ENCODE results near the gene ZNF534. TPM values are rescaled to one million over a fixed set of nuclear protein-coding genes. Genes with fewer than 3 reads are reported as not detected.

Gene ZNF534
- total and polyA plus RNA-seq, 9 of the 15 experiments (the other 6 are each of a cell fraction or from before 2014, with no cell fraction given), result 0.08 to 0.33 (median 0.22) TPM; not detected in 1

DNA sequence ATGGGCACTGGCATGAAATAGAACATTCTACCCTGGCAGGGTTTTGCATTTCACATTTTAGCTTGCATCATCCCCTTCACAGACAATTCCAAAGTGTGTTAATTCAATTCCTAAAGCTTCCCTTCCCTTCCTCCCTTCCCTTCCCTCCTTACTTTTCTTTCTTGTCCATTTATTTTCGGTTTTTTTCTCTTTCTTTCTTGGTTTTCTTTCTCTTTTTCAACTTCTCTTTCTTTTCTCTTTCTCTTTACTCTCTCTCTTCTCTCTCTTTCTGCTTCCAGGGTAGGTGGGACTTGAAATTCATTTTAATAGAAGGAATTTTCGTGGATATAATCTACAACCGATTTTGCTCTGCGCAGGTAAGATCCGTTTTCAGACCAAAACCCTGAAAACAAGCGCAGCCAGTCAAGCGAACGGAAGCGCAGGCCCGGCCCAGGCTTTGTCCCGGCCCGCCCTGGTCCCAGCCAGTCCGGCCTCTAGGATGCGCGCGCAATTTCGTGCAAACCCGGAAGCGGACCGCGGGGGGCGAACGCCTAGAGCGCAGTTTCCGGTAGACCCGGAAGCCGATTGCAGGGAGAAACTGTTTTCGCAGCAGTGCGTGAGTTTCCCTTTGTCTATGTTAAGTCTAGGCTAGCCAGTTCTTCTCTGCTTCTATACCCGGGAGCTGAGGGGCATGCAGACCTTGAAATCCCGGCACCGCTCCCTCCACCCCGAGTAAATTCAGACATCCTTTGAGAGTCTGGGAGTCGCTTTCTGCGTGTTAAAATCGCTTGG, 31.5 kb upstream of the ZNF534 start, which contains the start of gene ZNF528 (continued):
- TF ChIP-seq, protein P1, sequence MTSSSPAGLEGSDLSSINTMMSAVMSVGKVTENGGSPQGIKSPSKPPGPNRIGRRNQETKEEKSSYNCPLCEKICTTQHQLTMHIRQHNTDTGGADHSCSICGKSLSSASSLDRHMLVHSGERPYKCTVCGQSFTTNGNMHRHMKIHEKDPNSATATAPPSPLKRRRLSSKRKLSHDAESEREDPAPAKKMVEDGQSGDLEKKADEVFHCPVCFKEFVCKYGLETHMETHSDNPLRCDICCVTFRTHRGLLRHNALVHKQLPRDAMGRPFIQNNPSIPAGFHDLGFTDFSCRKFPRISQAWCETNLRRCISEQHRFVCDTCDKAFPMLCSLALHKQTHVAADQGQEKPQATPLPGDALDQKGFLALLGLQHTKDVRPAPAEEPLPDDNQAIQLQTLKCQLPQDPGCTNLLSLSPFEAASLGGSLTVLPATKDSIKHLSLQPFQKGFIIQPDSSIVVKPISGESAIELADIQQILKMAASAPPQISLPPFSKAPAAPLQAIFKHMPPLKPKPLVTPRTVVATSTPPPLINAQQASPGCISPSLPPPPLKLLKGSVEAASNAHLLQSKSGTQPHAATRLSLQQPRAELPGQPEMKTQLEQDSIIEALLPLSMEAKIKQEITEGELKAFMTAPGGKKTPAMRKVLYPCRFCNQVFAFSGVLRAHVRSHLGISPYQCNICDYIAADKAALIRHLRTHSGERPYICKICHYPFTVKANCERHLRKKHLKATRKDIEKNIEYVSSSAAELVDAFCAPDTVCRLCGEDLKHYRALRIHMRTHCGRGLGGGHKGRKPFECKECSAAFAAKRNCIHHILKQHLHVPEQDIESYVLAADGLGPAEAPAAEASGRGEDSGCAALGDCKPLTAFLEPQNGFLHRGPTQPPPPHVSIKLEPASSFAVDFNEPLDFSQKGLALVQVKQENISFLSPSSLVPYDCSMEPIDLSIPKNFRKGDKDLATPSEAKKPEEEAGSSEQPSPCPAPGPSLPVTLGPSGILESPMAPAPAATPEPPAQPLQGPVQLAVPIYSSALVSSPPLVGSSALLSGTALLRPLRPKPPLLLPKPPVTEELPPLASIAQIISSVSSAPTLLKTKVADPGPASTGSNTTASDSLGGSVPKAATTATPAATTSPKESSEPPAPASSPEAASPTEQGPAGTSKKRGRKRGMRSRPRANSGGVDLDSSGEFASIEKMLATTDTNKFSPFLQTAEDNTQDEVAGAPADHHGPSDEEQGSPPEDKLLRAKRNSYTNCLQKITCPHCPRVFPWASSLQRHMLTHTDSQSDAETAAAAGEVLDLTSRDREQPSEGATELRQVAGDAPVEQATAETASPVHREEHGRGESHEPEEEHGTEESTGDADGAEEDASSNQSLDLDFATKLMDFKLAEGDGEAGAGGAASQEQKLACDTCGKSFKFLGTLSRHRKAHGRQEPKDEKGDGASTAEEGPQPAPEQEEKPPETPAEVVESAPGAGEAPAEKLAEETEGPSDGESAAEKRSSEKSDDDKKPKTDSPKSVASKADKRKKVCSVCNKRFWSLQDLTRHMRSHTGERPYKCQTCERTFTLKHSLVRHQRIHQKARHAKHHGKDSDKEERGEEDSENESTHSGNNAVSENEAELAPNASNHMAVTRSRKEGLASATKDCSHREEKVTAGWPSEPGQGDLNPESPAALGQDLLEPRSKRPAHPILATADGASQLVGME (CRISPR knock-in tag; IDR thresholded peaks at IDR 0.05), result no peak
- TF ChIP-seq, protein P2, sequence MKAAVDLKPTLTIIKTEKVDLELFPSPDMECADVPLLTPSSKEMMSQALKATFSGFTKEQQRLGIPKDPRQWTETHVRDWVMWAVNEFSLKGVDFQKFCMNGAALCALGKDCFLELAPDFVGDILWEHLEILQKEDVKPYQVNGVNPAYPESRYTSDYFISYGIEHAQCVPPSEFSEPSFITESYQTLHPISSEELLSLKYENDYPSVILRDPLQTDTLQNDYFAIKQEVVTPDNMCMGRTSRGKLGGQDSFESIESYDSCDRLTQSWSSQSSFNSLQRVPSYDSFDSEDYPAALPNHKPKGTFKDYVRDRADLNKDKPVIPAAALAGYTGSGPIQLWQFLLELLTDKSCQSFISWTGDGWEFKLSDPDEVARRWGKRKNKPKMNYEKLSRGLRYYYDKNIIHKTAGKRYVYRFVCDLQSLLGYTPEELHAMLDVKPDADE (conservative IDR thresholded peaks at IDR 0.05; ENCODE audit: control insufficient read depth, low read depth, low read length), result no peak
- peak; percentile 74 for TF ChIP-seq ELF2 (CRISPR knock-in tag; IDR thresholded peaks at IDR 0.05)
- no peak for TF ChIP-seq ZNF584 (CRISPR knock-in tag; IDR thresholded peaks at IDR 0.05; ENCODE audit: low read depth)
- TF ChIP-seq RBBP5 (IDR thresholded peaks at IDR 0.05; ENCODE audit: borderline replicate concordance, insufficient read depth, low read length, poor library complexity, severe bottlenecking), result no peak
- TF ChIP-seq ZNF778 (CRISPR knock-in tag; IDR thresholded peaks at IDR 0.05), result no peak
- TF ChIP-seq, protein P3, sequence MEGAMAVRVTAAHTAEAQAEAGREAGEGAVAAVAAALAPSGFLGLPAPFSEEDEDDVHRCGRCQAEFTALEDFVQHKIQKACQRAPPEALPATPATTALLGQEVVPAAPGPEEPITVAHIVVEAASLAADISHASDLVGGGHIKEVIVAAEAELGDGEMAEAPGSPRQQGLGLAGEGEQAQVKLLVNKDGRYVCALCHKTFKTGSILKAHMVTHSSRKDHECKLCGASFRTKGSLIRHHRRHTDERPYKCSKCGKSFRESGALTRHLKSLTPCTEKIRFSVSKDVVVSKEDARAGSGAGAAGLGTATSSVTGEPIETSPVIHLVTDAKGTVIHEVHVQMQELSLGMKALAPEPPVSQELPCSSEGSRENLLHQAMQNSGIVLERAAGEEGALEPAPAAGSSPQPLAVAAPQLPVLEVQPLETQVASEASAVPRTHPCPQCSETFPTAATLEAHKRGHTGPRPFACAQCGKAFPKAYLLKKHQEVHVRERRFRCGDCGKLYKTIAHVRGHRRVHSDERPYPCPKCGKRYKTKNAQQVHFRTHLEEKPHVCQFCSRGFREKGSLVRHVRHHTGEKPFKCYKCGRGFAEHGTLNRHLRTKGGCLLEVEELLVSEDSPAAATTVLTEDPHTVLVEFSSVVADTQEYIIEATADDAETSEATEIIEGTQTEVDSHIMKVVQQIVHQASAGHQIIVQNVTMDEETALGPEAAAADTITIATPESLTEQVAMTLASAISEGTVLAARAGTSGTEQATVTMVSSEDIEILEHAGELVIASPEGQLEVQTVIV (CRISPR knock-in tag; IDR thresholded peaks at IDR 0.05; ENCODE audit: borderline replicate concordance), result no peak
- TF ChIP-seq SAFB (IDR thresholded peaks at IDR 0.05; ENCODE audit: borderline replicate concordance, low read depth, low read length), result no peak
- TF ChIP-seq, protein P4, sequence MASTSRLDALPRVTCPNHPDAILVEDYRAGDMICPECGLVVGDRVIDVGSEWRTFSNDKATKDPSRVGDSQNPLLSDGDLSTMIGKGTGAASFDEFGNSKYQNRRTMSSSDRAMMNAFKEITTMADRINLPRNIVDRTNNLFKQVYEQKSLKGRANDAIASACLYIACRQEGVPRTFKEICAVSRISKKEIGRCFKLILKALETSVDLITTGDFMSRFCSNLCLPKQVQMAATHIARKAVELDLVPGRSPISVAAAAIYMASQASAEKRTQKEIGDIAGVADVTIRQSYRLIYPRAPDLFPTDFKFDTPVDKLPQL (IDR thresholded peaks at IDR 0.05; ENCODE audit: extremely low read depth, insufficient read length), result no peak
- TF ChIP-seq DIDO1 (tag; IDR thresholded peaks at IDR 0.05; ENCODE audit: low read depth), result peak; percentile 47; the same call in 1 of the 2 replicates
- TF ChIP-seq, protein P5, sequence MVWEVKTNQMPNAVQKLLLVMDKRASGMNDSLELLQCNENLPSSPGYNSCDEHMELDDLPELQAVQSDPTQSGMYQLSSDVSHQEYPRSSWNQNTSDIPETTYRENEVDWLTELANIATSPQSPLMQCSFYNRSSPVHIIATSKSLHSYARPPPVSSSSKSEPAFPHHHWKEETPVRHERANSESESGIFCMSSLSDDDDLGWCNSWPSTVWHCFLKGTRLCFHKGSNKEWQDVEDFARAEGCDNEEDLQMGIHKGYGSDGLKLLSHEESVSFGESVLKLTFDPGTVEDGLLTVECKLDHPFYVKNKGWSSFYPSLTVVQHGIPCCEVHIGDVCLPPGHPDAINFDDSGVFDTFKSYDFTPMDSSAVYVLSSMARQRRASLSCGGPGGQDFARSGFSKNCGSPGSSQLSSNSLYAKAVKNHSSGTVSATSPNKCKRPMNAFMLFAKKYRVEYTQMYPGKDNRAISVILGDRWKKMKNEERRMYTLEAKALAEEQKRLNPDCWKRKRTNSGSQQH (CRISPR knock-in tag; IDR thresholded peaks at IDR 0.05), result peak; percentile 79; the same call in 1 of the 2 replicates
